AG09319 (cell line): ENCODE data around the gene KIF26A.

Source experiments
- DNase-seq: peaks from one replicate; pipeline ENCODE4 v3.0.0-alpha.2; 2010; ENCODE audit warnings: low read depth; ENCODE audit errors: extremely low read depth
- CTCF ChIP-seq: IDR thresholded peaks from 2 replicates; pipeline ENCODE4 v1.5.1; 2011; ENCODE audit warnings: low read depth, mild to moderate bottlenecking, inconsistent platforms, low read length, moderate library complexity

The KIF26A gene

GRCh38 chr14:104099096-104100041 lies 39.0 kb upstream of the KIF26A start:
- TF ChIP-seq CTCF, result no peak
- DNase-seq, result no peak

- DNase-seq, result no peak
- no peak for TF ChIP-seq CTCF
These were observed 38.0 kb upstream of the KIF26A start for GRCh38 chr14:104100171-104101085.

- TF ChIP-seq CTCF, result no peak
- no peak for DNase-seq
These were observed 37.2 kb upstream of the KIF26A start for GRCh38 chr14:104101086-104101621.

- TF ChIP-seq CTCF, result no peak
- no peak for DNase-seq
These were observed 36.6 kb upstream of the KIF26A start for GRCh38 chr14:104101651-104102281.

GRCh38 chr14:104102282-104102914 lies 36.0 kb upstream of the KIF26A start:
- TF ChIP-seq CTCF, result no peak

GRCh38 chr14:104103061-104103445 lies 35.3 kb upstream of the KIF26A start:
- DNase-seq, result no peak
- no peak for TF ChIP-seq CTCF

More at GRCh38 chr14:104102282-104102914, 36.0 kb upstream of the KIF26A start:
- no peak for DNase-seq
